SK-N-SH treated with all-trans-retinoic acid at 6 μM for 48 hours (cell line): Measurements from ENCODE around the gene IMMT.

Experiments
- ATAC-seq: fragments of 200-7000 bp; cut with Tn5 transposase; 3 replicates; pipeline ENCODE4 v1.9.1; 2020; ENCODE audit warnings: mild to moderate bottlenecking, moderate library complexity
- ARNTL ChIP-seq: fragments of 450-650 bp; formaldehyde crosslinking; IDR thresholded peaks from 2 replicates; pipeline ENCODE4 v1.5.0; 2020; ENCODE audit warnings: low read depth, mild to moderate bottlenecking, moderate library complexity, borderline replicate concordance
- BACH2 ChIP-seq: fragments of 250-450 bp; sonication (Bioruptor Pico); IDR thresholded peaks from 2 replicates; pipeline ENCODE4 v1.9.0; 2021; ENCODE audit warnings: mild to moderate bottlenecking, borderline replicate concordance
- CSDC2 ChIP-seq: fragments of 250-450 bp; sonication (Bioruptor Pico); IDR thresholded peaks from 2 replicates; pipeline ENCODE4 v1.5.0; 2020; ENCODE audit warnings: mild to moderate bottlenecking, moderate library complexity
- ESRRG ChIP-seq: fragments of 250-450 bp; sonication (Bioruptor Pico); IDR thresholded peaks from 2 replicates; pipeline ENCODE4 v1.6.1; 2021; ENCODE audit warnings: mild to moderate bottlenecking
- GLIS3 ChIP-seq: fragments of 250-450 bp; sonication (Bioruptor Pico); IDR thresholded peaks from 2 replicates; pipeline ENCODE4 v1.5.0; 2020; ENCODE audit warnings: mild to moderate bottlenecking, moderate library complexity
- ISL1 ChIP-seq: fragments of 250-450 bp; sonication (Bioruptor Pico); IDR thresholded peaks from 2 replicates; pipeline ENCODE4 v2.1.2; 2022; ENCODE audit warnings: mild to moderate bottlenecking, moderate library complexity
- OSR1 ChIP-seq: fragments of 250-450 bp; sonication (Bioruptor Pico); IDR thresholded peaks from 2 replicates; pipeline ENCODE4 v1.8.0; 2022; ENCODE audit warnings: moderate library complexity, mild to moderate bottlenecking, inconsistent platforms
- PPARA ChIP-seq: fragments of 250-450 bp; sonication (Bioruptor Pico); IDR thresholded peaks from 2 replicates; pipeline ENCODE4 v1.5.0; 2020; ENCODE audit warnings: mild to moderate bottlenecking, borderline replicate concordance
- SNAI2 ChIP-seq: fragments of 250-450 bp; sonication (Bioruptor Pico); IDR thresholded peaks from 2 replicates; pipeline ENCODE4 v1.5.0; 2020; ENCODE audit warnings: mild to moderate bottlenecking, moderate library complexity
- TCF4 ChIP-seq: fragments of 250-450 bp; sonication (Bioruptor Pico); IDR thresholded peaks from 2 replicates; pipeline ENCODE4 v1.8.0; 2021; ENCODE audit warnings: mild to moderate bottlenecking, moderate library complexity, borderline replicate concordance
- TOX ChIP-seq: fragments of 250-450 bp; sonication (Bioruptor Pico); IDR thresholded peaks from 2 replicates; pipeline ENCODE4 v1.8.0; 2021; ENCODE audit warnings: mild to moderate bottlenecking, moderate library complexity, borderline replicate concordance
- ZC3H10 ChIP-seq: fragments of 250-450 bp; sonication (Bioruptor Pico); IDR thresholded peaks from 2 replicates; pipeline ENCODE4 v1.5.1; 2021; ENCODE audit warnings: mild to moderate bottlenecking, moderate library complexity
- ZFP3 ChIP-seq: fragments of 250-450 bp; sonication (Bioruptor Pico); IDR thresholded peaks from 2 replicates; pipeline ENCODE4 v1.5.0; 2020; ENCODE audit warnings: mild to moderate bottlenecking, moderate library complexity
- ZFP30 ChIP-seq: fragments of 450-650 bp; formaldehyde crosslinking; IDR thresholded peaks from 2 replicates; pipeline ENCODE4 v1.5.0; 2022; ENCODE audit warnings: mild to moderate bottlenecking, moderate library complexity
- ZNF565 ChIP-seq: fragments of 450-650 bp; formaldehyde crosslinking; conservative IDR thresholded peaks from 2 replicates; pipeline ENCODE4 v1.5.0; 2020; ENCODE audit warnings: low read depth, mild to moderate bottlenecking, moderate library complexity
- ZNF70 ChIP-seq: fragments of 450-650 bp; formaldehyde crosslinking; IDR thresholded peaks from 2 replicates; pipeline ENCODE4 v1.5.0; 2020; ENCODE audit warnings: mild to moderate bottlenecking, moderate library complexity
- ZNF8 ChIP-seq: fragments of 450-650 bp; formaldehyde crosslinking; IDR thresholded peaks from 2 replicates; pipeline ENCODE4 v1.5.0; 2020; ENCODE audit warnings: mild to moderate bottlenecking, moderate library complexity
- TF ChIP-seq, protein P1 (sequence below): fragments of 250-450 bp; sonication (Bioruptor Pico); IDR thresholded peaks from 2 replicates; pipeline ENCODE4 v1.8.0; 2021; ENCODE audit warnings: low read depth, mild to moderate bottlenecking, moderate library complexity, borderline replicate concordance
- TF ChIP-seq, protein P2 (sequence below): fragments of 250-450 bp; sonication (Bioruptor Pico); IDR thresholded peaks from 2 replicates; pipeline ENCODE4 v1.5.1; 2021; ENCODE audit warnings: mild to moderate bottlenecking, moderate library complexity
- TF ChIP-seq, protein P3 (sequence below): fragments of 250-450 bp; sonication (Bioruptor Pico); IDR thresholded peaks from 2 replicates; pipeline ENCODE4 v1.8.0; 2020; ENCODE audit warnings: mild to moderate bottlenecking, moderate library complexity, borderline replicate concordance
- TF ChIP-seq, protein P4 (sequence below): fragments of 250-450 bp; sonication (Bioruptor Pico); IDR thresholded peaks from 2 replicates; pipeline ENCODE4 v1.5.1; 2020; ENCODE audit warnings: low read depth, mild to moderate bottlenecking, moderate library complexity

The IMMT gene

DNA sequence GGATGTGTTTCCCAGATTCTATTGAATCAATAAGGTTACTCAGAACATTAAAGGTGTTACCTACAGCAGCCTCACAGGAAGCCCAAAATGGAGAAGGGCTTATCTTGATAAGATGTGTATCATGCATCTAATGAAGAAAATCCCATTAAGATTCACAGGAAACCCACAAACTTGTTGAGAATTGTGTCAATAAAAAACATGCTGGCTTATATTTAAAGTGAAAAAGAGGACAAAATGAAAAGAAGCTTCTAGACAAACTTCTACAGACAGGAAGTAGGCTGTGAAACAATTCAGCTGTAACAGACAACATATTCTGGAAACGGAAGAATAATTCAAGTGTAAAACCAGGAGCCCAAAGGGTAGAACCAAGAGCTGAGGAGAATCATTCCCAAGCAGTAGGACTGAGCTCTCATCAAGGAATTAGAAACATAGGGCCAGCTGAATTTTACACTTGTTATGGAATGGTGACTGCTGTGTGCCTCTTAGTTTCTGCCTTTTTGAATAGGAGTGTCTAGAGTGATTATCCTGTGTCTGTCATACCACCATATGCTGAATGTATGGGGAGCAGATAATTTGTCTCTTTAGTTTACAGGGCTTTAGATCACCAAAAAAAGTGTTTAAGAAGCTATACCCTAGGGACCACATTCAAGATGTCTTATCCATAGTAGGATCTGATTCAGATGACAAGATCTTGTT lies 9.6 kb downstream of the IMMT start:
- TF ChIP-seq TOX (CRISPR knock-in tag) (no peak), ZNF70 (CRISPR knock-in tag) (no peak), ZNF8 (no peak), ZC3H10 (no peak), TCF4 (CRISPR knock-in tag) (no peak), OSR1 (CRISPR knock-in tag) (no peak), ZFP30 (CRISPR knock-in tag) (no peak), PPARA (no peak)
- TF ChIP-seq, protein P1, sequence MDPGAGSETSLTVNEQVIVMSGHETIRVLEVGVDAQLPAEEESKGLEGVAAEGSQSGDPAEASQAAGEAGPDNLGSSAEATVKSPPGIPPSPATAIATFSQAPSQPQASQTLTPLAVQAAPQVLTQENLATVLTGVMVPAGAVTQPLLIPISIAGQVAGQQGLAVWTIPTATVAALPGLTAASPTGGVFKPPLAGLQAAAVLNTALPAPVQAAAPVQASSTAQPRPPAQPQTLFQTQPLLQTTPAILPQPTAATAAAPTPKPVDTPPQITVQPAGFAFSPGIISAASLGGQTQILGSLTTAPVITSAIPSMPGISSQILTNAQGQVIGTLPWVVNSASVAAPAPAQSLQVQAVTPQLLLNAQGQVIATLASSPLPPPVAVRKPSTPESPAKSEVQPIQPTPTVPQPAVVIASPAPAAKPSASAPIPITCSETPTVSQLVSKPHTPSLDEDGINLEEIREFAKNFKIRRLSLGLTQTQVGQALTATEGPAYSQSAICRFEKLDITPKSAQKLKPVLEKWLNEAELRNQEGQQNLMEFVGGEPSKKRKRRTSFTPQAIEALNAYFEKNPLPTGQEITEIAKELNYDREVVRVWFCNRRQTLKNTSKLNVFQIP (CRISPR knock-in tag): no peak
- peak; percentile 26; the same call in 2 of the 3 replicates for ATAC-seq

DNA sequence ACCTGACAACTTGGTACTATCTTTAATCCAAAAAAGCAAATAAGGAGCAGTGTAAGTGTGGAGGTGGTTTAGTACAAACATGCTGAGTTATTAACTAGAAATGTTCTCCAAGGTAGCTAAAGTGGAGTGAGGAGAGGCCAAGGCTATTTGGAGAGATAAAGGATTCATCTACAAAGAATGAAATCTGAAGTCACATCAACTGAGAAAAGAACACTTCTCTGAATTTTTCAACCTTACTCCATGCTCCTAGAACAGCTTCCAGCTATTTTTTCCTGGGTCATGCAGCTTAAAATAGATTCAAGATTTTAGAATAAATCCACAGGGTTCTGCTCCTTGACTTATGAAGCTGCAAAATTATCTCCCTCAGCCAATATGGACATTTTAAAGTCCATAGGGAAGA lies 18.7 kb downstream of the IMMT start:
- ATAC-seq: no peak
- no peak for TF ChIP-seq ESRRG (CRISPR knock-in tag)
- TF ChIP-seq TOX (CRISPR knock-in tag): no peak
- TF ChIP-seq ISL1: no peak
- TF ChIP-seq BACH2 (CRISPR knock-in tag): no peak
- TF ChIP-seq OSR1 (CRISPR knock-in tag): no peak
- no peak for TF ChIP-seq ZNF70 (CRISPR knock-in tag)
- TF ChIP-seq TCF4 (CRISPR knock-in tag): no peak
- TF ChIP-seq, protein P2, sequence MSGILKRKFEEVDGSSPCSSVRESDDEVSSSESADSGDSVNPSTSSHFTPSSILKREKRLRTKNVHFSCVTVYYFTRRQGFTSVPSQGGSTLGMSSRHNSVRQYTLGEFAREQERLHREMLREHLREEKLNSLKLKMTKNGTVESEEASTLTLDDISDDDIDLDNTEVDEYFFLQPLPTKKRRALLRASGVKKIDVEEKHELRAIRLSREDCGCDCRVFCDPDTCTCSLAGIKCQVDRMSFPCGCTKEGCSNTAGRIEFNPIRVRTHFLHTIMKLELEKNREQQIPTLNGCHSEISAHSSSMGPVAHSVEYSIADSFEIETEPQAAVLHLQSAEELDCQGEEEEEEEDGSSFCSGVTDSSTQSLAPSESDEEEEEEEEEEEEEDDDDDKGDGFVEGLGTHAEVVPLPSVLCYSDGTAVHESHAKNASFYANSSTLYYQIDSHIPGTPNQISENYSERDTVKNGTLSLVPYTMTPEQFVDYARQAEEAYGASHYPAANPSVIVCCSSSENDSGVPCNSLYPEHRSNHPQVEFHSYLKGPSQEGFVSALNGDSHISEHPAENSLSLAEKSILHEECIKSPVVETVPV (CRISPR knock-in tag): no peak
- TF ChIP-seq ZFP3 (CRISPR knock-in tag): no peak
- TF ChIP-seq, protein P1 (CRISPR knock-in tag): no peak
- TF ChIP-seq PPARA: no peak
- TF ChIP-seq, all 23 proteins: peak for 0

DNA sequence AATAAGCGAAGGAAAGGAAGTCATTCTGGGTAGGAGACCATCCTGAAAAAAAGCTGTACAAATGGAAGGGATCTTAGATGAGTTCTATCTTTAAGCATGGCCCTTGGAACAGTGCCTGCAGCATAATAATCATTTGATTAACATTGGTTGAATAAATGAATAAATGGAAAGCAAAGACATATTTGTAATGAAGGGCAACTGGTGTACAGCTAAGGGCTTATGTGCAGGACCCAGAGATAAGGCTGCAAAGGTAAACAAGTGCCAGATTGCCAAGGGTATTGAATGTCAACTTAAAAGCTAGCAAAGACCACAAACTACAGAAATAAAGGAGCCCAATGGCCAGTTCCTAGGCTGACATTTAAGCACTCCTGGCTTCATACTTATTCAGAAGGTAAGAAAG lies 19.4 kb downstream of the IMMT start:
- TF ChIP-seq PPARA (no peak), ZNF70 (CRISPR knock-in tag) (no peak), OSR1 (CRISPR knock-in tag) (no peak), ZNF8 (no peak), ZNF565 (no peak), CSDC2 (CRISPR knock-in tag) (no peak), GLIS3 (CRISPR knock-in tag) (no peak), ESRRG (CRISPR knock-in tag) (no peak), TOX (CRISPR knock-in tag) (no peak), BACH2 (CRISPR knock-in tag) (no peak), TCF4 (CRISPR knock-in tag) (no peak), ISL1 (no peak), ARNTL (no peak), SNAI2 (CRISPR knock-in tag) (no peak), ZC3H10 (no peak)
- TF ChIP-seq, protein P3, sequence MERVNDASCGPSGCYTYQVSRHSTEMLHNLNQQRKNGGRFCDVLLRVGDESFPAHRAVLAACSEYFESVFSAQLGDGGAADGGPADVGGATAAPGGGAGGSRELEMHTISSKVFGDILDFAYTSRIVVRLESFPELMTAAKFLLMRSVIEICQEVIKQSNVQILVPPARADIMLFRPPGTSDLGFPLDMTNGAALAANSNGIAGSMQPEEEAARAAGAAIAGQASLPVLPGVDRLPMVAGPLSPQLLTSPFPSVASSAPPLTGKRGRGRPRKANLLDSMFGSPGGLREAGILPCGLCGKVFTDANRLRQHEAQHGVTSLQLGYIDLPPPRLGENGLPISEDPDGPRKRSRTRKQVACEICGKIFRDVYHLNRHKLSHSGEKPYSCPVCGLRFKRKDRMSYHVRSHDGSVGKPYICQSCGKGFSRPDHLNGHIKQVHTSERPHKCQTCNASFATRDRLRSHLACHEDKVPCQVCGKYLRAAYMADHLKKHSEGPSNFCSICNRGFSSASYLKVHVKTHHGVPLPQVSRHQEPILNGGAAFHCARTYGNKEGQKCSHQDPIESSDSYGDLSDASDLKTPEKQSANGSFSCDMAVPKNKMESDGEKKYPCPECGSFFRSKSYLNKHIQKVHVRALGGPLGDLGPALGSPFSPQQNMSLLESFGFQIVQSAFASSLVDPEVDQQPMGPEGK (CRISPR knock-in tag): no peak
- TF ChIP-seq, protein P2 (CRISPR knock-in tag): no peak
- TF ChIP-seq, protein P4, sequence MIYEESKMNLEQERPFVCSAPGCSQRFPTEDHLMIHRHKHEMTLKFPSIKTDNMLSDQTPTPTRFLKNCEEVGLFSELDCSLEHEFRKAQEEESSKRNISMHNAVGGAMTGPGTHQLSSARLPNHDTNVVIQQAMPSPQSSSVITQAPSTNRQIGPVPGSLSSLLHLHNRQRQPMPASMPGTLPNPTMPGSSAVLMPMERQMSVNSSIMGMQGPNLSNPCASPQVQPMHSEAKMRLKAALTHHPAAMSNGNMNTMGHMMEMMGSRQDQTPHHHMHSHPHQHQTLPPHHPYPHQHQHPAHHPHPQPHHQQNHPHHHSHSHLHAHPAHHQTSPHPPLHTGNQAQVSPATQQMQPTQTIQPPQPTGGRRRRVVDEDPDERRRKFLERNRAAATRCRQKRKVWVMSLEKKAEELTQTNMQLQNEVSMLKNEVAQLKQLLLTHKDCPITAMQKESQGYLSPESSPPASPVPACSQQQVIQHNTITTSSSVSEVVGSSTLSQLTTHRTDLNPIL (CRISPR knock-in tag): no peak
- no peak for ATAC-seq
